ENCODE measurements around the gene PTPRE. TPM values are rescaled to one million over a fixed set of nuclear protein-coding genes. Genes with fewer than 3 reads are reported as not detected.

The PTPRE gene, protein sequence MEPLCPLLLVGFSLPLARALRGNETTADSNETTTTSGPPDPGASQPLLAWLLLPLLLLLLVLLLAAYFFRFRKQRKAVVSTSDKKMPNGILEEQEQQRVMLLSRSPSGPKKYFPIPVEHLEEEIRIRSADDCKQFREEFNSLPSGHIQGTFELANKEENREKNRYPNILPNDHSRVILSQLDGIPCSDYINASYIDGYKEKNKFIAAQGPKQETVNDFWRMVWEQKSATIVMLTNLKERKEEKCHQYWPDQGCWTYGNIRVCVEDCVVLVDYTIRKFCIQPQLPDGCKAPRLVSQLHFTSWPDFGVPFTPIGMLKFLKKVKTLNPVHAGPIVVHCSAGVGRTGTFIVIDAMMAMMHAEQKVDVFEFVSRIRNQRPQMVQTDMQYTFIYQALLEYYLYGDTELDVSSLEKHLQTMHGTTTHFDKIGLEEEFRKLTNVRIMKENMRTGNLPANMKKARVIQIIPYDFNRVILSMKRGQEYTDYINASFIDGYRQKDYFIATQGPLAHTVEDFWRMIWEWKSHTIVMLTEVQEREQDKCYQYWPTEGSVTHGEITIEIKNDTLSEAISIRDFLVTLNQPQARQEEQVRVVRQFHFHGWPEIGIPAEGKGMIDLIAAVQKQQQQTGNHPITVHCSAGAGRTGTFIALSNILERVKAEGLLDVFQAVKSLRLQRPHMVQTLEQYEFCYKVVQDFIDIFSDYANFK
- polyA plus RNA-seq (2013, experiment 1 of 4) = 1.3 TPM
- 0.71 TPM for polyA plus RNA-seq (2013, experiment 2 of 4)
- 1.3 TPM for polyA plus RNA-seq (2013, experiment 3 of 4)
- polyA plus RNA-seq (2013, experiment 4 of 4) = 0.49 TPM

- Histone ChIP-seq H3K27me3 (ENCODE audit: control insufficient read depth, insufficient read depth, low read length, poor library complexity, severe bottlenecking) (peaks cover 43% of the 10 kb centered on the region), H3K4me3 (ENCODE audit: insufficient read depth, low read depth, low read length) (peak within 1 kb of the TSS; percentile 56), H3K4me1 (ENCODE audit: control insufficient read depth, insufficient read depth, low read length) (no peaks in the 10 kb centered on the region), H3K9me3 (ENCODE audit: control insufficient read depth, low read length) (no peaks in the 10 kb centered on the region), H3K36me3 (ENCODE audit: control insufficient read depth, insufficient read depth, low read length) (no peaks in the 10 kb centered on the region), H3K27ac (ENCODE audit: insufficient read depth, low read depth, low read length, poor library complexity, severe bottlenecking) (no peak within 1 kb of the TSS)
- WGBS, 2 experiments = 10% methylated on average over 78 of the region's 78 CpGs
Measured at GRCh38 chr10:127906548-127907377, at the start of gene PTPRE. TSS of gene PTPRE (plus strand) at chr10:127907103. CDS start at chr10:128040882, 133,779 bp downstream.

GRCh38 chr10:127860592-127860991 lies 46.3 kb upstream of the PTPRE start:
- H3K27ac ChIP-seq (ENCODE audit: insufficient read depth, low read depth, low read length, poor library complexity, severe bottlenecking) = no peak overlapping the region
- no peaks in the 10 kb centered on the region for H3K9me3 ChIP-seq (ENCODE audit: control insufficient read depth, low read length)
- no peak overlapping the region for H3K4me3 ChIP-seq (ENCODE audit: insufficient read depth, low read depth, low read length)
- WGBS, 2 experiments = 95 to 97% methylated on average over 6 of the region's 6 CpGs
- no peaks in the 10 kb centered on the region for H3K36me3 ChIP-seq (ENCODE audit: control insufficient read depth, insufficient read depth, low read length)
- no peaks in the 10 kb centered on the region for H3K4me1 ChIP-seq (ENCODE audit: control insufficient read depth, insufficient read depth, low read length)
- no peaks in the 10 kb centered on the region for H3K27me3 ChIP-seq (ENCODE audit: control insufficient read depth, insufficient read depth, low read length, poor library complexity, severe bottlenecking)

- Histone ChIP-seq H3K4me1 (ENCODE audit: control insufficient read depth, insufficient read depth, low read length) (no peaks in the 10 kb centered on the region), H3K27ac (ENCODE audit: insufficient read depth, low read depth, low read length, poor library complexity, severe bottlenecking) (no peak overlapping the region), H3K27me3 (ENCODE audit: control insufficient read depth, insufficient read depth, low read length, poor library complexity, severe bottlenecking) (no peaks in the 10 kb centered on the region), H3K4me3 (ENCODE audit: insufficient read depth, low read depth, low read length) (no peak overlapping the region), H3K9me3 (ENCODE audit: control insufficient read depth, low read length) (no peaks in the 10 kb centered on the region), H3K36me3 (ENCODE audit: control insufficient read depth, insufficient read depth, low read length) (no peaks in the 10 kb centered on the region)
- WGBS, 2 experiments = 95 to 96% methylated on average over 6 of the region's 6 CpGs
Measured at GRCh38 chr10:127863231-127863825, 43.6 kb upstream of the PTPRE start.

DNA sequence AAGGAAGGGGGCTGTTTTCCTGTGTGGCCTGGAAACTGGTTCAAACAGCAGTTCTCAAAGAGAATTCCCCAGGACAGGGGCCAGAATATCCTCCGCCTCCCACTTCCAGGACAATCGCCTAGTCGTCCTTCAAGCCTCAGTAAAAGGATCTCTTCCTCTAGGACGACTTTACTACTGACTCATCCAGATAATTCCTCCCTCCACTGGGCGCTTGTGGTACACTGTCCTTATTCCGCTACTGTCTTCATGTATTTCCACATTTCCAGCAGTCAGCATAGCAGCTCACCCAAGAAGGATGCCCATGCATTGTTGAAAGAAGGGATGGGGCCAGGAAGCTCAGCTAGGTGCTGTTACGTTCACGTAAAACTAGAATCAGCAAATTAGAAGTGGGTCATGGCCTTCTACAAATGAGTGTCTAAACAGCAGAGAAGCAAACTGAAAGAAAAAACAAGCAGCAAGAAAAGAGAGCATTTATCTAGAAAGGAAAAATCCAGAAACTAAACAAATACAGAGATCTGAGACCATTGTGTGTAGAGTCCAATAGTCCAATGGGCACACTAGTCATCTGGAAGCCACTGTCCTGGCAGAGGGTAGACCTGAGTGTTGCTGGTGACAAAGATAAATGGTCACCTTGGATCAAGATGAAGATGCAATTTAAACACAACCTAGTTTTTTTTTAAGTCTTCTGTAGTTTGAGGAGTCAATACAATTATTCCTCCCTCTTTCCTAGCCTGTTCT lies 40.5 kb upstream of the PTPRE start:
- Histone ChIP-seq H3K4me1 (ENCODE audit: control insufficient read depth, insufficient read depth, low read length) (no peaks in the 10 kb centered on the region), H3K9me3 (ENCODE audit: control insufficient read depth, low read length) (peaks cover 2% of the 10 kb centered on the region), H3K27ac (ENCODE audit: insufficient read depth, low read depth, low read length, poor library complexity, severe bottlenecking) (no peak overlapping the region), H3K4me3 (ENCODE audit: insufficient read depth, low read depth, low read length) (no peak overlapping the region), H3K27me3 (ENCODE audit: control insufficient read depth, insufficient read depth, low read length, poor library complexity, severe bottlenecking) (no peaks in the 10 kb centered on the region), H3K36me3 (ENCODE audit: control insufficient read depth, insufficient read depth, low read length) (no peaks in the 10 kb centered on the region)
- 91% methylated on average over 8 of the region's 8 CpGs for WGBS, 2 experiments

- Histone ChIP-seq H3K27ac (ENCODE audit: insufficient read depth, low read depth, low read length, poor library complexity, severe bottlenecking) (no peak overlapping the region), H3K4me1 (ENCODE audit: control insufficient read depth, insufficient read depth, low read length) (no peaks in the 10 kb centered on the region), H3K9me3 (ENCODE audit: control insufficient read depth, low read length) (peaks cover 2% of the 10 kb centered on the region), H3K36me3 (ENCODE audit: control insufficient read depth, insufficient read depth, low read length) (no peaks in the 10 kb centered on the region), H3K27me3 (ENCODE audit: control insufficient read depth, insufficient read depth, low read length, poor library complexity, severe bottlenecking) (no peaks in the 10 kb centered on the region), H3K4me3 (ENCODE audit: insufficient read depth, low read depth, low read length) (no peak overlapping the region)
- WGBS, 2 experiments = 100% methylated on average over 1 of the region's 1 CpG
Measured at GRCh38 chr10:127867805-127868204, 39.1 kb upstream of the PTPRE start.

GRCh38 chr10:127869329-127869728 lies 37.6 kb upstream of the PTPRE start:
- peaks cover 2% of the 10 kb centered on the region for H3K9me3 ChIP-seq (ENCODE audit: control insufficient read depth, low read length)
- H3K36me3 ChIP-seq (ENCODE audit: control insufficient read depth, insufficient read depth, low read length) = no peaks in the 10 kb centered on the region
- no peaks in the 10 kb centered on the region for H3K4me1 ChIP-seq (ENCODE audit: control insufficient read depth, insufficient read depth, low read length)
- no peak overlapping the region for H3K27ac ChIP-seq (ENCODE audit: insufficient read depth, low read depth, low read length, poor library complexity, severe bottlenecking)
- no peak overlapping the region for H3K4me3 ChIP-seq (ENCODE audit: insufficient read depth, low read depth, low read length)
- no peaks in the 10 kb centered on the region for H3K27me3 ChIP-seq (ENCODE audit: control insufficient read depth, insufficient read depth, low read length, poor library complexity, severe bottlenecking)

GRCh38 chr10:127871631-127872010 lies 35.3 kb upstream of the PTPRE start:
- no peaks in the 10 kb centered on the region for H3K27me3 ChIP-seq (ENCODE audit: control insufficient read depth, insufficient read depth, low read length, poor library complexity, severe bottlenecking)
- H3K27ac ChIP-seq (ENCODE audit: insufficient read depth, low read depth, low read length, poor library complexity, severe bottlenecking) = no peak overlapping the region
- H3K4me1 ChIP-seq (ENCODE audit: control insufficient read depth, insufficient read depth, low read length) = no peaks in the 10 kb centered on the region
- no peaks in the 10 kb centered on the region for H3K36me3 ChIP-seq (ENCODE audit: control insufficient read depth, insufficient read depth, low read length)
- 88 to 89% methylated on average over 7 of the region's 7 CpGs for WGBS, 2 experiments
- H3K9me3 ChIP-seq (ENCODE audit: control insufficient read depth, low read length) = peaks cover 2% of the 10 kb centered on the region
- H3K4me3 ChIP-seq (ENCODE audit: insufficient read depth, low read depth, low read length) = no peak overlapping the region

GRCh38 chr10:127872011-127872761 lies 34.7 kb upstream of the PTPRE start:
- Histone ChIP-seq H3K9me3 (ENCODE audit: control insufficient read depth, low read length) (peaks cover 2% of the 10 kb centered on the region), H3K4me3 (ENCODE audit: insufficient read depth, low read depth, low read length) (no peak overlapping the region), H3K27me3 (ENCODE audit: control insufficient read depth, insufficient read depth, low read length, poor library complexity, severe bottlenecking) (no peaks in the 10 kb centered on the region), H3K4me1 (ENCODE audit: control insufficient read depth, insufficient read depth, low read length) (no peaks in the 10 kb centered on the region), H3K27ac (ENCODE audit: insufficient read depth, low read depth, low read length, poor library complexity, severe bottlenecking) (no peak overlapping the region), H3K36me3 (ENCODE audit: control insufficient read depth, insufficient read depth, low read length) (no peaks in the 10 kb centered on the region)
- WGBS, 2 experiments = 93 to 94% methylated on average over 23 of the region's 23 CpGs

Measured in ectodermal cell (in vitro differentiated cells).